Measurements from ENCODE around the gene ATP8B1. TPM values are rescaled to one million over a fixed set of nuclear protein-coding genes. Genes with fewer than 3 reads are reported as not detected.

ATP8B1 gene
- total RNA-seq, 1 donor from 2014 or later, result 0.15 TPM

DNA sequence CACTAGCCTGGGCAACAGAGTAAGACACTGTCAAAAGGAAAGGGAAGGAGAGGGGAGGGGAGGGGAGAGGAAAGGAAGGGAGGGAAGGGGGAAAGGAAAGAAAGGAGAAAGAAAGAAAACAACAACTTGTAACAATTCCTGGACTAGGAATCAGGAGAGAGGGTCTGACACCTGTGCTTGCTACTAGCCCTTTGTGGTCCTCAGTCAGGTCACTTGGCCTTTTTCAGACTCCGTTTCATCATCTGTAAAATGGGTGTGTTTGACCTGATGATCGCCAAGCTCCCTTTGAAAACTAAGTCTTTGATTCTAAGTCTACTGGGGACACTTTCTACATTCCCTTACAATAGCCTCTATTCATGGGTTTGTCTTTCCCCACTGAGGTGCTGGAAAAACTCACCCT is 11.4 kb upstream of the ATP8B1 start:
- H3K9me3 Mint-ChIP-seq, result peaks cover 6% of the 10 kb centered on the region
- H3K36me3 Mint-ChIP-seq, result peaks cover 5% of the 10 kb centered on the region
- no peaks in the 10 kb centered on the region for H3K4me1 Mint-ChIP-seq
- no peak for TF ChIP-seq EZH2phosphoT487 (IDR thresholded peaks at IDR 0.05)
- no peak for TF ChIP-seq EZH2 (IDR thresholded peaks at IDR 0.05)
- no peak for DNase-seq (ENCODE audit: low spot score)
- Histone ChIP-seq H3K9ac (no peak overlapping the region), H3K4me2 (no peak overlapping the region), H3K4me1 (no peaks in the 10 kb centered on the region), H4K20me1 (ENCODE audit: low read depth) (no peaks in the 10 kb centered on the region), H3K27me3 (peaks cover 1% of the 10 kb centered on the region), H3K79me2 (ENCODE audit: low read depth) (no peaks in the 10 kb centered on the region), H3K36me3 (no peaks in the 10 kb centered on the region), H3K27ac (no peak overlapping the region), H3F3A (ENCODE audit: low read depth) (no peaks in the 10 kb centered on the region), H2AFZ (replicated peaks) (no peak overlapping the region), H3K4me3 (no peak overlapping the region), H3K9me3 (ENCODE audit: low read depth) (no peaks in the 10 kb centered on the region)
- H3K27ac Mint-ChIP-seq, result no peak overlapping the region
- peaks cover 5% of the 10 kb centered on the region for H3K27me3 Mint-ChIP-seq (ENCODE audit: insufficient read depth, low read depth)
- no peak overlapping the region for H3K4me3 Mint-ChIP-seq

DNA sequence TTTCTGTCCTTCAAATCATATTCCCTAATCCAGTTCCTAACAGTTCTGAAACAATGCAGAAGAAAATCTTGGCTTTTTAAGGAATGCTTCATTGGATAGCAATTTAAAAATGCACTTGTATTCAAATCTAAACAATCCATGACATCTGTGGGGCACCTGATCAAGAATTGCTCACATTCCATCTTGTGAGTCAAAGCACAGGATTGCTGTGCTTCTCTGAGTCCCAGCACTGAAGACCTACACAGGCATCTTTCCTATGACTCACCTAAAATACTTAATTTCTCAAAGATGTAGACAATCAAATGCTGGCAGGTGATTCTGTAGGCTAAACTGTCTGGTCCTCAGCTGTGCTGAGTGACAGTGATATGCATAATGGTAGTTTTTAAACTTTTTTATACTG is 10.1 kb upstream of the ATP8B1 start:
- Histone ChIP-seq H3K4me1 (no peaks in the 10 kb centered on the region), H3K9ac (no peak overlapping the region), H3F3A (ENCODE audit: low read depth) (no peaks in the 10 kb centered on the region), H3K79me2 (ENCODE audit: low read depth) (no peaks in the 10 kb centered on the region), H3K9me3 (ENCODE audit: low read depth) (no peaks in the 10 kb centered on the region), H3K4me3 (no peak overlapping the region), H3K4me2 (no peak overlapping the region), H3K27me3 (peaks cover 9% of the 10 kb centered on the region), H3K27ac (no peak overlapping the region), H4K20me1 (ENCODE audit: low read depth) (no peaks in the 10 kb centered on the region), H3K36me3 (no peaks in the 10 kb centered on the region), H2AFZ (replicated peaks) (no peak overlapping the region)
- Mint-ChIP-seq H3K4me3 (no peak overlapping the region), H3K27me3 (ENCODE audit: insufficient read depth, low read depth) (peaks cover 7% of the 10 kb centered on the region), H3K9me3 (peaks cover 6% of the 10 kb centered on the region), H3K36me3 (peaks cover 5% of the 10 kb centered on the region), H3K27ac (no peak overlapping the region), H3K4me1 (no peaks in the 10 kb centered on the region)
- no peak for DNase-seq (ENCODE audit: low spot score)
- no peak for TF ChIP-seq EZH2 (IDR thresholded peaks at IDR 0.05)
- TF ChIP-seq, protein P1, sequence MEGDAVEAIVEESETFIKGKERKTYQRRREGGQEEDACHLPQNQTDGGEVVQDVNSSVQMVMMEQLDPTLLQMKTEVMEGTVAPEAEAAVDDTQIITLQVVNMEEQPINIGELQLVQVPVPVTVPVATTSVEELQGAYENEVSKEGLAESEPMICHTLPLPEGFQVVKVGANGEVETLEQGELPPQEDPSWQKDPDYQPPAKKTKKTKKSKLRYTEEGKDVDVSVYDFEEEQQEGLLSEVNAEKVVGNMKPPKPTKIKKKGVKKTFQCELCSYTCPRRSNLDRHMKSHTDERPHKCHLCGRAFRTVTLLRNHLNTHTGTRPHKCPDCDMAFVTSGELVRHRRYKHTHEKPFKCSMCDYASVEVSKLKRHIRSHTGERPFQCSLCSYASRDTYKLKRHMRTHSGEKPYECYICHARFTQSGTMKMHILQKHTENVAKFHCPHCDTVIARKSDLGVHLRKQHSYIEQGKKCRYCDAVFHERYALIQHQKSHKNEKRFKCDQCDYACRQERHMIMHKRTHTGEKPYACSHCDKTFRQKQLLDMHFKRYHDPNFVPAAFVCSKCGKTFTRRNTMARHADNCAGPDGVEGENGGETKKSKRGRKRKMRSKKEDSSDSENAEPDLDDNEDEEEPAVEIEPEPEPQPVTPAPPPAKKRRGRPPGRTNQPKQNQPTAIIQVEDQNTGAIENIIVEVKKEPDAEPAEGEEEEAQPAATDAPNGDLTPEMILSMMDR (IDR thresholded peaks at IDR 0.05), result no peak
- TF ChIP-seq EZH2phosphoT487 (IDR thresholded peaks at IDR 0.05), result no peak

DNA sequence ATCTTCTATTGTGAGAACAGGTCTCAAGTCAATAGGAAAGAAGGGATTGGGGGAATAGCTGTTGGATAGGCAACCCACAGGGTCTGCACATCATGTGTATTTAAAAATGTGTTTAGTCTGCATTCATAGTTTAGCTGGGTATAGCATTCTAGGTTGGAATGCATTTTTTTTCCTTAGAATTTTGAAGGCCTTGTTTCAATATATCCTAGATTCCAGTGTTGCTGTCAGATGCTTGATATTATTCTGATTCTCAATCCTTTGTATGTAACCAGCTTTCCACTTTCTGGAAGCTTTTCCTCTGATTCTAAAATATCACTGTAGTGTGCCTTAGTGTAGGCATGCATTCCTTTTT is 9.0 kb upstream of the ATP8B1 start:
- H3K4me1 Mint-ChIP-seq, result no peaks in the 10 kb centered on the region
- no peak overlapping the region for H3K4me3 ChIP-seq
- TF ChIP-seq EZH2 (IDR thresholded peaks at IDR 0.05) (no peak), EZH2phosphoT487 (IDR thresholded peaks at IDR 0.05) (no peak)
- TF ChIP-seq, protein P1 (IDR thresholded peaks at IDR 0.05), result no peak
- no peaks in the 10 kb centered on the region for H3K36me3 ChIP-seq
- no peak overlapping the region for H3K27ac Mint-ChIP-seq
- H3K9me3 Mint-ChIP-seq, result peaks cover 6% of the 10 kb centered on the region
- H3K4me2 ChIP-seq, result no peak overlapping the region
- no peak for DNase-seq (ENCODE audit: low spot score)
- H3K9me3 ChIP-seq (ENCODE audit: low read depth), result no peaks in the 10 kb centered on the region
- no peaks in the 10 kb centered on the region for H4K20me1 ChIP-seq (ENCODE audit: low read depth)
- H2AFZ ChIP-seq (replicated peaks), result no peak overlapping the region
- peaks cover 7% of the 10 kb centered on the region for H3K27me3 Mint-ChIP-seq (ENCODE audit: insufficient read depth, low read depth)
- no peak overlapping the region for H3K4me3 Mint-ChIP-seq
- no peaks in the 10 kb centered on the region for H3F3A ChIP-seq (ENCODE audit: low read depth)
- peaks cover 20% of the 10 kb centered on the region for H3K27me3 ChIP-seq
- H3K9ac ChIP-seq, result no peak overlapping the region
- no peak overlapping the region for H3K27ac ChIP-seq
- H3K4me1 ChIP-seq, result no peaks in the 10 kb centered on the region
- no peaks in the 10 kb centered on the region for H3K79me2 ChIP-seq (ENCODE audit: low read depth)
- peaks cover 5% of the 10 kb centered on the region for H3K36me3 Mint-ChIP-seq

DNA sequence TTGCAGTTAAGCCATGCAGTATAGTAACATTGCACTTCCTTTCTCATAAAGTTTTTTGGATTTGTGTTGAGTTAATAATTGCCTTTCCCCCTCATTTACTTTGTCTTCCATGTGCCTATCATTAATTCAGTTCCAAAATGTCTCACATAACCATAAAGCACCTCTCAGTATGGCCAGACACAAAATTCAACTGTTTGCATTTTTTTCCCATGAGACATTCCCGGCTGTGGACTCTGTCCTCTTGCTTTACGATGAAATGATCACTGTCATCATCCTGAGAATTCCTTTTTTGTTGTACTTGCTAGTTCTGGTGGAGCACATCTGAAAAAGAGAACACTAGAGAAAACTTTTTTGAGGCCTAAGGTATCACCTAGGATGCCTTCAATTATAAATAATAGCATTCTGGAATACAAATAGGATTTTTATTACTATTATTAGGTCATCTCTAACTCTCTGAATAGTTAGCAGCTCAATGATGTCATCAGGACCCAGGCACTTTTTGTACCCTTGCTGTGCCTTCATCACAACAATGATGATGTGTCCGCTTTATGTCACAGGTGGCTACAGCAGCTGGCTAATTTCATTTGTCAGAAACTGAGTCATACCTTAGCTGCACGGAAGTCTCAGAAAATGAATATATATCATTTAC is 8.5 kb upstream of the ATP8B1 start:
- no peaks in the 10 kb centered on the region for H3K4me1 ChIP-seq
- TF ChIP-seq EZH2phosphoT487 (IDR thresholded peaks at IDR 0.05) (no peak), EZH2 (IDR thresholded peaks at IDR 0.05) (no peak)
- TF ChIP-seq, protein P1 (IDR thresholded peaks at IDR 0.05), result no peak
- H3F3A ChIP-seq (ENCODE audit: low read depth), result no peaks in the 10 kb centered on the region
- Mint-ChIP-seq H3K27ac (no peak overlapping the region), H3K4me1 (no peaks in the 10 kb centered on the region), H3K9me3 (peaks cover 6% of the 10 kb centered on the region), H3K4me3 (no peak overlapping the region), H3K36me3 (peaks cover 5% of the 10 kb centered on the region), H3K27me3 (ENCODE audit: insufficient read depth, low read depth) (peaks cover 9% of the 10 kb centered on the region)
- no peaks in the 10 kb centered on the region for H3K9me3 ChIP-seq (ENCODE audit: low read depth)
- H3K36me3 ChIP-seq, result no peaks in the 10 kb centered on the region
- no peak overlapping the region for H3K4me3 ChIP-seq
- H3K79me2 ChIP-seq (ENCODE audit: low read depth), result no peaks in the 10 kb centered on the region
- H4K20me1 ChIP-seq (ENCODE audit: low read depth), result no peaks in the 10 kb centered on the region
- no peak overlapping the region for H3K9ac ChIP-seq
- H3K27ac ChIP-seq, result no peak overlapping the region
- peaks cover 21% of the 10 kb centered on the region for H3K27me3 ChIP-seq
- no peak overlapping the region for H2AFZ ChIP-seq (replicated peaks)
- no peak overlapping the region for H3K4me2 ChIP-seq
- no peak for DNase-seq (ENCODE audit: low spot score)
